WTC11 (cell line): ENCODE measurements around the gene CCDC6. TPM values are rescaled to one million over a fixed set of nuclear protein-coding genes. Genes with fewer than 3 reads are reported as not detected.
A peak's percentile ranks its signal among the peaks of the same experiment; 100 is the strongest.
"Not testable (repeated sequence)": the region's sequence is repeated elsewhere in the genome, so short reads cannot be mapped to it uniquely, and the experiment has no call there.

Source experiments
- ATAC-seq: fragments of 200-7000 bp; cut with Tn5 transposase; 2 replicates; pipeline ENCODE4 v1.10.0; 2021; ENCODE audit warnings: mild to moderate bottlenecking, moderate library complexity
- CTCF ChIA-PET: fragments of 300-600 bp; sonication (Branson Sonifier 250); formaldehyde crosslinking; loops from one replicate; lab custom pipeline; 2021; ENCODE audit warnings: antibody characterized with exemption; lab: Charles Lee
- POLR2A ChIA-PET: fragments of 350-600 bp; sonication (Branson Sonifier 250); formaldehyde crosslinking; loops from one replicate; lab custom pipeline; 2021; ENCODE audit warnings: antibody characterized with exemption; lab: Charles Lee
- DNase-seq: peaks from one replicate; pipeline ENCODE4 v3.0.0; 2021; ENCODE audit warnings: low spot score
- H3K27ac Mint-ChIP-seq: 2 replicates; pipeline ENCODE4 v1.8.0; 2021; ENCODE audit warnings: mixed read lengths
- H3K27me3 Mint-ChIP-seq: 2 replicates; pipeline ENCODE4 v1.8.0; 2021; ENCODE audit warnings: low read depth, mild to moderate bottlenecking, moderate library complexity, mixed read lengths
- H3K36me3 Mint-ChIP-seq: 2 replicates; pipeline ENCODE4 v1.8.0; 2021; ENCODE audit warnings: mixed read lengths
- H3K4me1 Mint-ChIP-seq: 2 replicates; pipeline ENCODE4 v1.8.0; 2022; ENCODE audit warnings: mixed read lengths
- H3K4me3 Mint-ChIP-seq: 2 replicates; pipeline ENCODE4 v1.8.0; 2021; ENCODE audit warnings: mild to moderate bottlenecking, moderate library complexity, mixed read lengths
- H3K9me3 Mint-ChIP-seq: 2 replicates; pipeline ENCODE4 v1.8.0; 2021; ENCODE audit warnings: mixed read lengths
- ATF1 ChIP-seq: sonication (generic); formaldehyde crosslinking; IDR thresholded peaks from 2 replicates; pipeline ENCODE4 v1.8.1; 2023; ENCODE audit warnings: mild to moderate bottlenecking, moderate library complexity, missing genetic modification reagents
- FOXK1 ChIP-seq: sonication (generic); formaldehyde crosslinking; IDR thresholded peaks from 2 replicates; pipeline ENCODE4 v1.8.0; 2022; ENCODE audit warnings: mild to moderate bottlenecking, moderate library complexity, missing genetic modification reagents
- JAZF1 ChIP-seq: fragments of 250-450 bp; sonication (Bioruptor Pico); IDR thresholded peaks from 2 replicates; pipeline ENCODE4 v1.9.0; 2021; ENCODE audit warnings: moderate library complexity, mild to moderate bottlenecking, inconsistent platforms
- SMAD3 ChIP-seq: sonication (generic); formaldehyde crosslinking; IDR thresholded peaks from 2 replicates; pipeline ENCODE4 v1.8.0; 2022; ENCODE audit warnings: missing genetic modification reagents, mild to moderate bottlenecking, borderline replicate concordance
- ZBTB21 ChIP-seq: sonication (generic); formaldehyde crosslinking; IDR thresholded peaks from 2 replicates; pipeline ENCODE4 v1.8.1; 2023; ENCODE audit warnings: mild to moderate bottlenecking, missing genetic modification reagents, borderline replicate concordance
- ZNF232 ChIP-seq: sonication (generic); formaldehyde crosslinking; IDR thresholded peaks from 2 replicates; pipeline ENCODE4 v1.8.0; 2022; ENCODE audit warnings: mild to moderate bottlenecking, missing genetic modification reagents
- ZNF317 ChIP-seq: sonication (generic); formaldehyde crosslinking; IDR thresholded peaks from 2 replicates; pipeline ENCODE4 v1.8.1; 2023; ENCODE audit warnings: low read depth, mild to moderate bottlenecking, moderate library complexity, missing genetic modification reagents, borderline replicate concordance
- total RNA-seq: library from RNA; stranded (reverse); gene quantifications from 3 replicates; pipeline ENCODE4 v1.2.3, GENCODE V29; 2021
- TF ChIP-seq, protein P1 (sequence below): fragments of 250-450 bp; sonication (Bioruptor Pico); conservative IDR thresholded peaks from 2 replicates; pipeline ENCODE4 v1.9.0; 2021; ENCODE audit warnings: mild to moderate bottlenecking
- TF ChIP-seq, protein P2 (sequence below): sonication (generic); formaldehyde crosslinking; IDR thresholded peaks from 2 replicates; pipeline ENCODE4 v1.8.0; 2022; ENCODE audit warnings: mild to moderate bottlenecking, missing genetic modification reagents
- TF ChIP-seq, protein P3 (sequence below): sonication (generic); formaldehyde crosslinking; IDR thresholded peaks from 2 replicates; pipeline ENCODE4 v1.8.1; 2022; ENCODE audit warnings: mild to moderate bottlenecking, moderate library complexity, missing genetic modification reagents

CCDC6 gene
- total RNA-seq, 1 experiment from 2014 or later = 55.2 TPM

DNA sequence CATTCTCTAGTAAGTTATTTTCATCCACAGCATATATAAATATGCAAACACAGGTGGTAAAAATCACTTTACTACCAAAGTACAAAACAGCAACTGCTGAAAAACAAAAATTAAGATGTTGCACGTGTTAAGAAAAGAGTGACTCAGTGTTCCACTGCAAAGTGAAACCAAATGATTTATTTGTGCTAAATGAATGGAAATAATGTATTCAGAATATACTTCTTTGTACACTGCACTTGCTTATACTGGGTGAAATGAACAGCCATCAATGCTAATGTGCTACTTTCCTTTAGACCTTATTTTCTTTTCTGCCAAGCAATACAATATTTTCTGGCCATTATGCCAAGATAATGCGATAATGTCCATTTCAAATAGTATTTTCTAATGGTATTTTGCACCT is 114.8 kb downstream of the CCDC6 start (continued):
- TF ChIP-seq, protein P1, sequence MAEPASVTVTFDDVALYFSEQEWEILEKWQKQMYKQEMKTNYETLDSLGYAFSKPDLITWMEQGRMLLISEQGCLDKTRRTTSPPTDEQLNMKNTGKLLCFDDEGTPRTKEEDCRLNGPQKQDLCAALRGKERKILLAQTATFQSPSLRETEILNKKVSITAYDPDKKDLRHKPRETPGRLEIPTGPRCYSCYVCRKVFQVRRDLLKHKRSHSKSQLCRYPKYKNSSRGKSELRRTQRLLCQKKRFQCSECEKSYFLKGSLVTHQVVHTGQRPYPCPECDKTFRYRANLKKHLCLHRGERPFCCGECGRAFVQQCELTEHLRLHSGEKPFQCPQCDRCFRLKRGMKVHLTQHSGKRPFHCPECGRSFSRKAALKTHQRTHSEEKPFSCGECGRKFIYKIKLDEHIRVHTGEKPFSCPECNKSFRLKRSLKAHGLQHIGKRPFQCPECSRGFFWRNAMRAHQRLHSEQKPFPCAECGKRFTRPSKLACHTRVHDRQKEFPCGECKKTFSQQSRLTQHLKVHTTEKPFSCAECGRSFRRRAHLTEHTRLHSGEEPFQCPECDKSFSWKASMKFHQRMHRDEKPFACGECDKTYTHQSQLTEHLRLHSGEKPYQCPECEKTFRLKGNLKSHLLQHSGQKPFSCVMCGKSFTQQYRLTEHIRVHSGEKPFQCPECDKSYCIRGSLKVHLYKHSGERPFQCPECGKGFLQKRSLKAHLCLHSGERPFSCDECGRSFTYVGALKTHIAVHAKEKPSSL (CRISPR knock-in tag) = no peak
- TF ChIP-seq ZBTB21 (no peak), SMAD3 (CRISPR knock-in tag) (no peak), ATF1 (no peak), ZNF232 (no peak)
- TF ChIP-seq, protein P2, sequence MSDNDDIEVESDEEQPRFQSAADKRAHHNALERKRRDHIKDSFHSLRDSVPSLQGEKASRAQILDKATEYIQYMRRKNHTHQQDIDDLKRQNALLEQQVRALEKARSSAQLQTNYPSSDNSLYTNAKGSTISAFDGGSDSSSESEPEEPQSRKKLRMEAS = no peak
- TF ChIP-seq, all 79 proteins: peak for 0

DNA sequence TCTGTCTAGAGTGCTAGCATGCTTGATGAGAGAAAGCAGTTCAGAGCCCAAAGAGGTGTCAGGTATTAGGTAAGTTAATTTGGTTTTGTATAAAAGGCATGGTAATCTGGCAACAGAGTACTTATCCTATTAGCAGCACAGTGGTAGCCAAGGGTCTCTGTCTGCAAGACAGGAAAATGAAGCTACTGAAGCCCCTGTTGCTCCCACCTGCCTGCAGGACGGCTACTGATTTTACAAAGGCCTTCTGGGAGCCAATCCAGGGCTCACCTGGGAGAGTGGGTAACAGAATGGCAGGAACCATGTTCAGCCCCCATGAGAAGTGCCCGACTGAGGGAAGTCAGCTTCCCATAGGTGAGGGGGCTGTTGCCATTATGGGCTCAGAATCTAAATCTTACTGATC is 116.3 kb downstream of the CCDC6 start:
- not testable (repeated sequence) for H3K4me3 Mint-ChIP-seq, H3K4me1 Mint-ChIP-seq, H3K27me3 Mint-ChIP-seq, H3K27ac Mint-ChIP-seq, DNase-seq, H3K9me3 Mint-ChIP-seq
- CTCF ChIA-PET = interaction anchor here (0.6 kb wide), 1 partner anchor 55 kb away, joined by 4 read pairs; no protein-coding TSS in a partner anchor
- peaks cover 46% of the 10 kb centered on the region for H3K36me3 Mint-ChIP-seq
- ATAC-seq = peak; percentile 66
- POLR2A ChIA-PET = interaction anchor here (0.6 kb wide), 1 partner anchor 55 kb away, joined by 3 read pairs; no protein-coding TSS in a partner anchor

DNA sequence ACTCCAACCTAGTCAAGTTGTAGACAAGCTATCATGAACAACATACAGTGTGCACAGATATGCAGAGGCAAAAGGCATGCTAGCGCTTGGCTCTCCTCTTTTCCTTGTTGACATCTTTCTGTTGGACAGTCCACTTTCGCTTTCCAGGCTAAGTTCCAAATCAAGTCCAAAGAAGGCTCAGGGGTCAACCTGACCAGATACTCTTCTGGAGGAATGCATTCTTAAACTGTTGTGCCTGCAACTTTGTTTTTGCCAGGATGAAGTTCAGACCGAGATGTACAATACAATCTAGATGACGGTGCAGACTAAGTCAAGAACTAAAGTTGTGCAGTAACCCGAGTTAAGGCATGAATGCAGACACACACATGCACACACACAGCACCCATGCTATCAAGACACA is 117.4 kb downstream of the CCDC6 start:
- H3K4me1 Mint-ChIP-seq, H3K27ac Mint-ChIP-seq, POLR2A ChIA-PET, CTCF ChIA-PET, H3K27me3 Mint-ChIP-seq, DNase-seq, H3K9me3 Mint-ChIP-seq, ATAC-seq, H3K4me3 Mint-ChIP-seq: not testable (repeated sequence)
- peaks cover 39% of the 10 kb centered on the region for H3K36me3 Mint-ChIP-seq

DNA sequence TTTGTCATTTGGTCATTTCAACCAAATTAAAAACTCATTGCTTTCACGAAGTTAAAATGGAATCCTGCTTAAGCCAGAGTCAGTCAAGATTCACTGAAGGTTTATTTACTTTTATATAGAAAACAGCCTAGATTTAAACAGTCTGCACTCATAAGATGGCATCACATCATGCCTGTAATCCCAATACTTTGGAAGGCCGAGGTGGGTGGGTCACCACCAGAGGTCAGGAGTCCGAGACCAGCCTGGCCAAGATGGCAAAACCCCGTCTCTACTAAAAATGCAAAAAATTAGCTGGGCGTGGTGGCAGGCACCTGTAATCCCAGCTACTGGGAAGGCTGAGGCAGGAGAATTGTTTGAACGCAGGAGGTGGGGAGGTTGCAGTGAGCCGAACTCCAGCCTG is 119.3 kb downstream of the CCDC6 start:
- H3K27ac Mint-ChIP-seq, POLR2A ChIA-PET, DNase-seq, ATAC-seq, H3K4me1 Mint-ChIP-seq, H3K27me3 Mint-ChIP-seq, H3K4me3 Mint-ChIP-seq, H3K9me3 Mint-ChIP-seq: not testable (repeated sequence)
- peaks cover 22% of the 10 kb centered on the region for H3K36me3 Mint-ChIP-seq
- CTCF ChIA-PET = interaction anchor here (0.6 to 1.5 kb wide), 4 partner anchors 44 to 161 kb away, joined by 3 to 6 read pairs (median 4); no protein-coding TSS in a partner anchor

DNA sequence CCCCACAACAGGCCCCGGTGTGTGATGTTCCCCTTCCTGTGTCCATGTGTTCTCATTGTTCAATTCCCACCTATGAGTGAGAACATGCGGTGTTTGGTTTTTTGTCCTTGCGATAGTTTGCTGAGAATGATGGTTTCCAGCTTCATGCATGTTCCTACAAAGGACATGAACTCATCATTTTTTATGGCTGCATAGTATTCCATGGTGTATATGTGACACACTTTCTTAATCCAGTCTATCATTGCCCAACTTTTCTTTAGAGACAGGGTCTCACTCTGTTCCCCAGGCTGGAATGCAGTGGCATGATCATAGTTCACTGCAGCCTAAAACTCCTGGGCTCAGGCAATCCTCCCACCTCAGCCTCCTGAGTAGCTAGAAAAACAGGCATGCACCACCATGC is 120.9 kb downstream of the CCDC6 start:
- H3K27ac Mint-ChIP-seq, H3K9me3 Mint-ChIP-seq, H3K4me1 Mint-ChIP-seq, POLR2A ChIA-PET, CTCF ChIA-PET, DNase-seq, H3K27me3 Mint-ChIP-seq, ATAC-seq, H3K4me3 Mint-ChIP-seq: not testable (repeated sequence)
- peaks cover 13% of the 10 kb centered on the region; the same call in 1 of the 2 replicates for H3K36me3 Mint-ChIP-seq

DNA sequence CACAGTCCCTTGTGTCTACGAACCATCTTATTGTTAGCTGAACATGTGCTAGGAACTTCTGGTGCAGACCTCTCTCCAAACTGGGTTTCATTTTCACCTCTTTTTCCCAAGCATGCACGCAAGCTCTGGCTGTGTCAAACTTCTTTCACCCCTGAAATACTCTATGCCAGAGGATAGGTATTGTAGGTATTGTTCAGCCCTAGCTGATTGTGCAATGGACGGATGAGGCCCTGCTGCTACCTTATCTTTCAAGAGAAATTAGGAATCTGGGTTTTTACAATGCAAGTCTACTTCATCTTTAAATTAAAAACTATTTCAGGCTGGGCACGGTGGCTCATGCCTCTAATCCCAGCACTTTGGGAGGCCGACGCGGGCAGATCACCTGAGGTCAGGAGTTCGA is 124.8 kb downstream of the CCDC6 start:
- H3K27ac Mint-ChIP-seq = no peak overlapping the region
- peaks cover 20% of the 10 kb centered on the region for H3K9me3 Mint-ChIP-seq
- POLR2A ChIA-PET = interaction anchor here (0.7 kb wide), 2 partner anchors 295 to 351 kb away, joined by 4 to 6 read pairs; no protein-coding TSS in a partner anchor
- TF ChIP-seq, protein P3, sequence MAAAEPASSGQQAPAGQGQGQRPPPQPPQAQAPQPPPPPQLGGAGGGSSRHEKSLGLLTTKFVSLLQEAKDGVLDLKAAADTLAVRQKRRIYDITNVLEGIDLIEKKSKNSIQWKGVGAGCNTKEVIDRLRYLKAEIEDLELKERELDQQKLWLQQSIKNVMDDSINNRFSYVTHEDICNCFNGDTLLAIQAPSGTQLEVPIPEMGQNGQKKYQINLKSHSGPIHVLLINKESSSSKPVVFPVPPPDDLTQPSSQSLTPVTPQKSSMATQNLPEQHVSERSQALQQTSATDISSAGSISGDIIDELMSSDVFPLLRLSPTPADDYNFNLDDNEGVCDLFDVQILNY (CRISPR knock-in tag) = no peak
- TF ChIP-seq JAZF1 (CRISPR knock-in tag) (no peak), ZNF317 (CRISPR knock-in tag) (no peak), FOXK1 (CRISPR knock-in tag) (no peak)
- no peaks in the 10 kb centered on the region for H3K4me1 Mint-ChIP-seq
- DNase-seq = no peak
- no peak for ATAC-seq
- peaks cover 24% of the 10 kb centered on the region for H3K36me3 Mint-ChIP-seq
- CTCF ChIA-PET = interaction anchor here (0.6 to 1.3 kb wide), 4 partner anchors 49 to 430 kb away, joined by 3 to 4 read pairs (median 4); partner anchors contain the start of gene SLC16A9
- H3K4me3 Mint-ChIP-seq = no peak overlapping the region
- H3K27me3 Mint-ChIP-seq = no peaks in the 10 kb centered on the region
